Hematopoietic multipotent progenitor cell treated with erythropoietin and hydrocortisone succinate and interleukin-3 and kit ligand, for 6 days (in vitro differentiated cells): ENCODE data around the gene ALOXE3.
A peak's percentile ranks its signal among the peaks of the same experiment; 100 is the strongest.
"Not testable (repeated sequence)": the region's sequence is repeated elsewhere in the genome, so short reads cannot be mapped to it uniquely, and the experiment has no call there.

Experiments
- DNase-seq: peaks from one replicate; pipeline ENCODE4 v3.0.0-alpha.2; 2015

Gene ALOXE3

DNA sequence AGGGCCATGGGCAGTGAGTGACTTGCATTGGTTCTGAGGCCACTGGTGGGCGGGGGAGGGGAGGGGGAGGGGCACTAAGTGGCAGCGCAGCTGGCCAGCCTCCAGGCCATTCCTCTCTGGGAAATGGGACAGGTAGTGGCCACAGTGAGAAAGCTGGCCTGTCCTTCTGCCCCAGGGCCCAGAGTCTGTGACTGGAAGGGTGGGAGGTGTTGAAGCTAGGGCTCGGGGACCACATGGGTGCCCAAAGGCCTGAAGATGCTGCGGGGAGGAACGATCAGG is 30.4 kb downstream of the ALOXE3 start:
- no peak for DNase-seq

DNA sequence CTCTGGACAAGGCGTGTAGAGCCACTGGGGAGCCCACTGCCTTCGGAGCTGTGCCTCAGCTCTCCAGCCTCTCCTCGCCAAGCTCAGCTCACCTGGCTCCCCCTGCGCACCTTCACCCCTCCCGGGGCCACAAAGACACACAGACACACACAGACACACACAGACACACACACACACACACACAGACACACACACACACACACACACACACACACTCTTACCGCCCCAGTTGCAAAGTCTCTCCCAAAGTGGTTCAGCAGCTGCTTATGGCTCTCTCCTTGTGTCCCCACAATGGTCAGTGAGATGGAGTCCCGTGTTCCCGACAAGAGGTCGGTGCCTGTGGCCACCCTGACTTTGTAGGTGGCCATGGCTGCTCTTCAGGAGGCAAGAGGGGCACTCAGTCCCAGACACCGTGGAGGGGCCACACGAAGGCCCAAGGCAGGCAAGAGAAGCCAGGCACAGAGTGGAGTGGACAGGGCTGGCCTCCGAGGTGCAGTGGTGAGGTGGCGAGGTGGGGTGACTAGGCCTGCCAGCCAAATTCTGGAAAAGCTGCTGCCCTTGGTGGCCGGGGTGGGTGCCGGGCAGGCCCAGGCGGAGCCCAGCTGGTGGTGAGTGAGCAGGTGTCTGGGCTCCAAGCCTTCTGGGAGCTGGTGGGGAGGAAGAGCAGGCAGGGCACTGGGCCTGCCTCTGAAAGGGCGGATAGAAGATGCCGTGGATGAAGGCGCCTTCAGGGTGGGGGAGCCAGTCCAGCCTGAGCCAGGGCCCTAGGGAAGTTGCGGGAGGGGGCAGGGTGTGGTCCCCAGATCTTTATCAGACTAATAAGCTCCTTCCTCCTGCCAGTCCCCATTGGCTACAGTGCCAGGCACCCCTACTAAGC is 31.0 kb downstream of the ALOXE3 start, which contains the start of gene ALOX12B:
ALOX12B (minus strand) TSS at position 642 of the 877 bp plus-strand sequence; CDS start at position 368, 274 bp downstream.
- DNase-seq: peak; percentile 56

DNA sequence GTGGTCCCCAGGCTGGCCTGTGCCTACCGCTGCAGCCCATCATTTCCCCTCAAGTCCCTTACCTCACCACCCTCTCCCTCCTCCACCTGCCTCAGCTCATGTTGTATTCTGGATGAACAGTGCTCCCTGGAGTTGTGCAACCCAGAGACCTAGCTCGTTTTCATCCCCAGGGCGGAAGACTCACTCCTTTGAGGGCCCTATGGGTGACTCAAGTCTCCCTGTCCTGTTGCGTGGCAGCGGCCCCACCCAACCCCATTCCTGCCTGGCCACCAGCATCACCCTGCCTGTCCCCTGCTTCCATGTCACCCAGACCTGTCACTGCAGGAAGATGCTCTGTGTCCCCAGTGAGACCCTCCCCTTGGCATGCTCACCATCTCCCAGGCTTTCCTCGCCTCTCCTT is 34.1 kb downstream of the ALOXE3 start:
- DNase-seq: no peak

DNA sequence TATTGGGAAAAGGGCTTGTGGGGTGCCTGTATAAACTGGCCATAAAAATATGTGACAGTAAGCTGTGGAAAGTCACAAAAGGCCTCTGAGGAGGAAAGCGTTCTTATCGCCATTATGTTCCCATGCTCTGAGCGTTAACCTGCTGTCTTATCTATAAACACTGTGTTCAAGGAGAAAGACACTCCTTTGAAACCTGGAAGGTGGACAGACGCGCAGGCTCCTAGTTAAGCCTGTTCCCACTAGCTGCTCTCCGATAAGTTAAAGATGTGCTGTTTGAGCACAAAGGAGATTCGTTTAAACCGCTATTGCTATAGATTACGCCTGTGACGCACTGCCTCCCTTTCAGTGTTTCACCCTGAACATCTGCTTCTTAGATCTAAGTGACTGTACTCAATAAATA is 36.0 kb downstream of the ALOXE3 start:
- no peak for DNase-seq

DNA sequence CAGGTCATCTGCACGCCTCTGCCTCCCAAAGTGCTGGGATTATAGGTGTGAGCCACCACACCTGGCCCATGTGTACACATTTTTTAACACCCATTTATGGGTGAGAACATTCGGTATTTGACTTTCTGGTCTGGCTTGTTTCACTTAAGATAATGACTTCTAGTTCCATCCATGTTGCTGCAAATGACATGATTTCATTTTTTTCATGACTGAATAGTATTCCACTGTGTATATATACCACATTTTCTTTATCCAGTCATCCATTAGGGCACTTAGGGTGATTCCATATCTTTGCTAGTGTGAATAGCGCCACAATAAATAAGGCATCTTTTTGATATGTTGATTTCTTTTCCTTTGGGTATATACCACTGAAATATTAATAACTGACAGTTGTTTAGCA is 36.4 kb downstream of the ALOXE3 start:
- DNase-seq: no peak

DNA sequence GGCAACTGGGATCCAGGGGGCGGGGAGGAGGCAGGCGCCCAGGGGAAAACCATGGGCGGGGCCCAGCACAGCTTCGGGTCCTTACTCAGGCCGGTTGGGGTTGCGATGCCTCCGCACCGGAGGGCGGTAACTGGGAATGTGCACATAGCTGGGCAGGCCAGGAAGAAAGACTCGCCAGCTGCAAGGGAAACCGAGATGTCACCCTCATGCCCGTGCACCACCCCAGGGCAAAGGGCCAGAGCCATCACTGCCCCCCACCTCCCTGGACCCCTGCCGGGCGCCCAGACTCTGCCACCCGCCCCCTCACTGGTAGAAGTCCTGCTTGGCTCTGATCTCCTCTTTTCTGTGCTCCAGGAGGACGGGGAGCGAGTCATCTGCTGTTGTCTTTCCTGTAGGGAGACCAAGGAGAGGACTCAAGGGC is 37.5 kb downstream of the ALOXE3 start:
- no peak for DNase-seq

DNA sequence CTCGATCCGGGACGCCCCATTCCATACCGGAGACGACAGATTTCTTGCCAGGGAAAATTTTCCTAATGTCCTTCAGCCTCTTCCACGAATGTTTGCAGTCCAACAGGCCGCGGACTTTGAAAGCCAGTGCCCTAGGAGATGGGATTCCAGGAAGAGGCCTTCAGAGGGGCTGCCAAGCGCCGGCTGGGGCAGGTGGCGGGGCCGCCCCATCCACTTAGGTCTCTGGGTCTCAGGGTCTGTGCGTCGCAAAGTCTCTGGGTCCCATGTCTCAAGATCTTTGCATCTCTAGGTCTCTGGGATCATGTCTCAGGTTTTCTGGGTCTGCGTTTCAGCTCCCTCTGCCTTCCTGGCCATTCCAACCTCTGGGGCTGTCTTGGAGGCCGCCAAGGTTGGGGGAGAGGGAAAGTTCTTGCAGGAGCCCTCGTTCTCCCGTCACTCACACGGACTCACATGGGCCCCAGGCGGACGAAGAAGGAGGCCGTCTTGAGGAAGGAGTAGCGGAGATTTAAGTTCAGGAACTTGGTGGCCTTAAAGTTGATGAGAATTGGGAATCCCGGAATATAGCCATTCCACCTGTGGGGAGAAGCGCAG is 38.0 kb downstream of the ALOXE3 start:
- DNase-seq: no peak

DNA sequence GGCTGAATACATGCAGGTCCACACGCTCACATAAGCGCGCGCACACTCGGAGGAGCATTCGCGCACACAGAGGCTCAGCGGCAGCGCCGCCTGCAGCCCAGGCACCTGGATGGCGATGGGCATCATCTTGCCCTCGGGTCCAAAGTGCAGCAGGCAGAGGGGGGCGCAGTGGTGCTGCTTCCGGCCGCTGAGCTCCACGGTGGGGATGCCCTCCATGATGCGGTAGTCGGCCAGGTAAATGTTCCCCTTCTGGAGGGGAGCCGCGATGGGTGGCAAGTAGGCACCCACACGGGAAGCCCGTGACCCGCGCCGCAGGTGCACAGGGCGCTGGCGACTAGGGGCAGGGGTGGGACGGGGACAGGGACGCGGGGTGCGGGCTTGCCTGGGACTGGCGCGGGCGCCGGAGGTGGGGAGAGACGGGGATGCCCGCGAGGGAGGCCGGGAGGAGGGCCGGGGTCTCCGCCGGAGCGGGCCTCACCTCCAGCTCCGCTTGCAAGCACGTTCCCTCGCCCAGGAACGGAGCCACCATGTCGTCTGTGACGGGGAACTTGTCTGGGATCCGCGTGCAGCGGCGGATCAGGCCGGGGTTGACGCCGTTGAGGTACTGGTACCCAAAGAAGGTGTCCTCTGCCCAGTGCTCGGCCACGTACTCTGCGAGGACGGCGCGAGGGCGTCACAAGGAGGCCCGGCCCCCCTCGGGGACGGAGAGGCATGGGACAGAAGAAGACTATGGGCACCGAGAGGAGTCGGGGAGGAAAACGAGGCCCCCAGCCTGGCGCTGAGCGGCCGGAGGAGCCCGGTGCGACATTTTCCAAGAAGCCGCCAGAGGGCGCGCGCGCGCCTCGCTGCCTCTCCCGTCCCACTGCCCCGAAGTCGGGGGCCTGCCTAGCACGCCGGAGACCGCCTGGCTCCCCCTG is 38.8 kb downstream of the ALOXE3 start:
- peak; percentile 85 for DNase-seq

DNA sequence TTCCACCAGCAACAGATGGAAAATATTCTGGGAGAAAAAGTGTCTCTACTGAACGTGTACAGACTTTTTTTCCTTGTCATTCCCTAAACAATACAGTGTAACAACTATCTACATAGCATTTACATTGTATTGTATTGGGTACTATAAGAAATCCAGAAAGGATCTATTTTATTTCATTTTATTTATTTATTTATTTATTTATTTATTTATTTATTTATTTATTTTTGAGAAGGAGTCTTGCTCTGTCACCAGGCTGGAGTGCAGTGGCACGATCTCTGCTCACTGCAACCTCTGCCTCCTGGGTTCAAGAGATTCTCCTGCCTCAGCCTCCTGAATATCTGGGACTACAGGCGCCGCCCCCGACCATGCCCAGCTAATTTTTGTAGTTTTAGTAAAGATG is 40.4 kb downstream of the ALOXE3 start:
- not testable (repeated sequence) for DNase-seq

DNA sequence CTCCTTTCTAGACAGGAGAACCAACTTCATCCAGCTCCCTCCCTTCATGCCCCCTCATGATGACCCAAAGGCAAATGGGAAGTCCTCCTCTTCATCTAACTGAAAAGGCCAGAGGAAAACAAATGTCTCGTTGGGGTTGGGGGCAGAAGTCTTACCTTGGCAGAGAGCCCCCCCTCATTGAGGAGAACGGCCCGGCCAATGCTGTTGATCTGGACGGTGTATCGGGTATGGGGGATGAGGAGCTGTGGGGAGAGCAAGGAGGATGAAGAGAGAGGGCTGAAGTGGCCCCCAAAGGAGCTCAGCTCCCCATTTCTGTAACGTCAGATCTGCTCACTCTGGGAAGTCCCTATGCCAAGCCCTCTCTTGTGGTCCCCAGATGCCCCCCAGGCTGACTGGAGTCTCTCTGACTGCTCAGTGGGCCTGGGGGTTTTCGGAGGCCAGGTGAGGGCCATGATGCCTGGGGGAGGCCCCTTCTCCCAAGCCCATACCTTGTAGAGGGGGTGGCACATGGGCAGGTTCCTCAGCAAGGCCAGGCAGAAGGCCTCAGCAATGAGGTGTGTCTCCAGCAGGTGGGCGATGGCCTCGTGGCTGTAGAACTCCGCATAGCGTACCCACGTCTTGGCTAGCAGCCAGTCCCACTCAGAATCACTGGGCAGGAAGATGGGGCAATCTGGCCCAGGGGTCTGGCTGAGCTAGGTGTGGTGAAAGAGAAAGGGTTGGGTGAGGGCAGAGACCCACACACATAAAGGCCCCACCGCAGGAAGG is 41.6 kb downstream of the ALOXE3 start:
- no peak for DNase-seq

DNA sequence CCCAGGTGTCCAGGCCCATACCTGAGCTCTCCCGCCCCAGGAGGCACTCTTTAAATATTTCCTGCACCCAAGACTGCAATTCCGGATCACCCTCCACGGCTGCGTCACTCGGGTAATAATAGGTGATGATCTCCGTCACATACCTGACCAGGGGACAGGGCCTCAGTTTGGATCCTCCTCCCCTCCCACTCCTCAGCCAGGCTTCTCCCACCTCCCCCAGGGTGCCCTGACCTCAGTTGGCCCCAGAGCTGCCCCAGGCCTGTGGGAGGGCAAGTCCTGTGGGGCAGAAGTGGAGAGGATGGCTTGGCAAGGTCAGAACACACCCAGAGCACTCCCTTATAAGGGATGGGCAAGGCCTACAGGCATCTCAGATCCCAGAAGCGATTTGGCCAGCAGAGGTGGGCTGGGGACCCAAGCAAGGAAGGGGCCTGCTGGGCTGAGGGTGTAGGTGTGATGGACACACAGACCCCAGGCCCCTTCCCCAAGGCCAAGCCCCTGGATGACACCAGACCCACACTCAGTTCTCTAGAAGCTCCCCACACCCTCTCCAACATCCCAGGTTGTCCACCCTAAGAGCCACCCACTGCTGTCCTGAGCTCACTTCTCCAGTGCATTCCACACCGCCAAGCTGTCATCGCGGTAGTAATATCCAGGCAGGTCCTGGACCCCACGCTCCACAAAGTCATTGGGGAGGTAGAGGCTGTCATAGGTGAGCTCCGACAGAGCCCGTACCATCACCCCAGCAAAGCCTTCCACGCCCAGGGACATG is 42.6 kb downstream of the ALOXE3 start:
- DNase-seq: no peak

DNA sequence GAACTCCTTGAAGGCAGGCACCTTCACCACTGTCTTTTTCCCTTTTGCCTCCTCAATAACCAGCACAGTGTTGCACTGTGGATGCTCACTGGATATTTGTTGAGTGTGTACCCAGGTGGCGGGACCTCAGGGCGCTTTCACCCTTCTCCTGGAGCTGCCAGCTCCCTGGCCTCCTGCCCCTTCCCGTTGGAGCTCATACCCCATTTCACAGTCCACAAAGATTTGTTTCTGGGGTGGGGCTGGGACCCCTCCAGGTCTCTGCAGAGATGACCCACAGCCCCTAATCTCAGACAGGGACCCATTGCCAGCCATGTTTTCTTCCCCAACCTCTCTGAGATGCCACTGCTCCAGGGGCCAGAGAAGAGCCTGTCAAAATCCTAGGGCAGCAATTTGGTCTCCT is 43.2 kb downstream of the ALOXE3 start:
- no peak for DNase-seq

DNA sequence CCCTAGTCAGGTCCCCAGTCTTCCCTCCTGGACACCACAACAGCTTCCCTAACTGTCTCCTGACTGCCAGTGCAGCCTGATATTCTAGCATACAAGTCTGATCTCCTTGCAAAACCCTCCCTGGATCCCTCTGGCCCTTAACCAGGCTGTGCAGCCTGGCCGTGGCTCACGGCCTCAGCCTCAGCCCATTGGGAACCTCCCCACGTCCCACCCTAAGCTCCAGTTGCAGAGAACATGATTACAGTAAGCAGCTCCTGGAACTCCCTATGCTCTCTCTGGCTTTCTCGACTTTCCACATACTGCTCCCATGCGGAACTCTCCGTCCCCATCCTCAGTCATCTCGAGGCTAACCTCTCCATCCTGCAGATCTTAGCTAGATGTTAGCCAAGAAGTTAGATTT is 43.8 kb downstream of the ALOXE3 start:
- no peak for DNase-seq

DNA sequence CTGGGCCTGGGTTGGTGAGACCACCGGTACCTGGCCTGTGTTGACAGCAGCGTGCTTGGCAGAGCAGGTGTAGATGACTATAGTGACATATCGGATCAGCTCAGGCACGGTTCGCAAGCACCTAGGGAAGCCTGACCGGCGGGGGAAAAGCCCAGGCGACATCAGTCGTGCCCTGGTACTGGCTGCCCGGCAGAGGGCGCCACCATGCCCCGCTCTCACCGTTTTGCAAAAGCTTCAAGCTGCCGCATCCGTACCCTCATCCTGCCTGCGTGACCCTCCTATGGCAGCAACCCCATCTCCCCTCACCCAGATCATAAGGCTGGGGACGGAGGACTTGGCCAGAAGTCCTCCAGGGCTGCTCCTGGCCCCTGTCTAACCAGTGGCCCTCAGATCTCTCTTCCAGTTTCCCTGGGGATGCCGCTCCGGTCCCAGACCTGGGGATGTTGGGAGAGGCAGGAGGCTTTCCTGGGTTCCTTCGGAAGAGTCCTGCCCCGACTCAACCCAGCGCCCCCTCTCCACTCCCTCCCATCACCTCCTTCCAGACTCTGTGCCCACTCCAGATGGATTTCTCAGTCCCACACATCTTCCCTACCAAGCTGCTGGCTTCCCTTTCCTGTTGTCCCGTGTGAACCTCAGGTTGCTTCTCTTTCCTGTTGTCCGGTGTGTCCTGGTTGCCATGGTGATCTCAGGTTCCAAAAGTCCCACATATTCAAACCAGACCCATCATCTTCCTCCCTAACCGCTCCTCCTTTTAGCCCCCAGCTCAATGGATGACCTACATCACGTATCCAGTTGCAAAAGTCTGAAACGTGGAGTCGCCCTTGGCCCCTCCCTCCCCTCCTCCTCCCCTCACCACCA is 44.5 kb downstream of the ALOXE3 start:
- DNase-seq: peak; percentile 86

DNA sequence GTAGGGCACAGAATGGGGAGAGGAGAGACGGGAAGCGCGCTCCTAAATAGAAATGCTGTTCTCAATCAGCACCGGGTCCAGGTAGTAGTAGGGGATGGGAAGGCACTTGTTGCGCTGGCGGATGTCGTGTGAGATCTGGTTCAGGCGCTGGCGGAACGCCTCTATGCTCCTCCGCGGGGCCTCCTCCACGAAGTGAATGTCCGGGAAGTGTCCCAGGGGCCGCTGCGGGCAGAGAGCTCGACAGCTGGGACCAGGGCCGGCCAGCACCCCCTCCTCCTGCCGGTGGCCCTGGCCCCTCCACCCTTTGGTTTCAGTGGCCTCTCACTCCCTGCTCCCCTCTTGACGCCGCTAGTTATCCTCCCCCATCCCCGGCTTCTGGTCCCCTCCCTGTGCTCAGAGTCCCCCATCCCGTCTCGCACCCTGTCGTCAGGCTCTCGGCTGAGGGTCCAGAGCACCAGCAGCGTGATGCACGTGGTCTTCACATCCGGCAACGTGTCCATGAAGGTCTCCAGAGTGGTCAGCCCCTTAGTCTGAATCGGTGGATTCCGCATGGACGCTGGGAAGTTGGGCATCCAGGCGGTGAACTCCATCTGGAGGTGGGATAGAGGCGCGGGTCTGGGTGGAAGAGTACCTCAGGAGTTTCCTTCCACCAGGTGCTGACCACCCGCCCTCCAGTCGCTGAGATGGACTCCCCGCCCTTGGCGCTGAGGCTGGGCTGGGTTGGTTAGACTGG is 45.4 kb downstream of the ALOXE3 start:
- peak; percentile 40 for DNase-seq

DNA sequence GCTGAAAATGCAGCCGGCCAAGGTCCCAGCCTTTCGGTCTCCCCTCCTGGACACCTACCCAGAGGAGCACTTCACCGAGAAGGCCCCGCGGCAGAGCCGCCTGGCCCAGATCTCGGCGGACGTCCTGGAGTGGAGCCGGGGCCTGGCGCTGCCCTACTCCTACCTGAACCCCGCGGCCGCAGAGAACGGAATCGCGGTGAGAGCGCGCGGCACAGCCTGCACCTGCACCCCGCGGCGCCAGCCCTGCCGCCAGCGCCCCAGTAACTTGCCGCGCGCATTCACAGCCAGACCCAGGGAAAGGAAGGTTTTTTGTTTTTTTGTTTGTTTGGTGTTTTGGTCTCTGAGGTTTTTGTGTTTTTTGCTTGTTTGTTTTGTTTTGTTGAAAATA is 46.0 kb downstream of the ALOXE3 start:
- no peak for DNase-seq

DNA sequence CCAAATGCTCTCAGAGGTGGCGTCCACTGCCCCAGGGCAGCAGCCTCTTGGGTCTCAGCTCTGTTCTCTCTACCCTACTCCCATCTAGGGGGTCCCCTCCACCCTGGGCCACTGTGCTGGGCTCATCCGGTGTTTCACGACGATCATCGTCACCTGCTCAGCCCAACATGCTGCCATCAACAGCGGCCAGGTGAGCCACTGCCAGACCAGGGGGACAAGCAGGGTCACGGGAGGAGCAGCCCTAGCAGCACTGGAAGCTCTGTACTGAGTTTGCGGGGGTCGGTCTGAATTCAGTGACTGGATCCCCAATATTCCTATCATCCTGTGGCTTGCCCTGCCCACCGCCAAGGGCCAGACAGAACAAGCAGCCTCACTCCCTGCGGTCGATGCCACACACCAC is 46.8 kb downstream of the ALOXE3 start:
- no peak for DNase-seq

DNA sequence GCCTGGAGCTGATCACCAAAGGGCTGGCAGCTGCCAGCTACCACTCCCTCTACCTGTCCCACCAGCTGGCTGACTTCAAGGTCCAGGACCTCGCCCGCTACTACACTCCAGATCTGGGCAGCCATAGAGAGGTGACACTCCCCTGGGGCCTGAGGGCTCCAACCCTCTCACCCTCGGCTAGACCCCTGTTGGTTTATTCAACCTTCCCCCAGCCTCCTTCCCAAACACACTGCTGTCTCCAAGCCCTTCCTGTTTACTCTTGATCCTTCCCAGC is 48.8 kb downstream of the ALOXE3 start:
- no peak for DNase-seq

DNA sequence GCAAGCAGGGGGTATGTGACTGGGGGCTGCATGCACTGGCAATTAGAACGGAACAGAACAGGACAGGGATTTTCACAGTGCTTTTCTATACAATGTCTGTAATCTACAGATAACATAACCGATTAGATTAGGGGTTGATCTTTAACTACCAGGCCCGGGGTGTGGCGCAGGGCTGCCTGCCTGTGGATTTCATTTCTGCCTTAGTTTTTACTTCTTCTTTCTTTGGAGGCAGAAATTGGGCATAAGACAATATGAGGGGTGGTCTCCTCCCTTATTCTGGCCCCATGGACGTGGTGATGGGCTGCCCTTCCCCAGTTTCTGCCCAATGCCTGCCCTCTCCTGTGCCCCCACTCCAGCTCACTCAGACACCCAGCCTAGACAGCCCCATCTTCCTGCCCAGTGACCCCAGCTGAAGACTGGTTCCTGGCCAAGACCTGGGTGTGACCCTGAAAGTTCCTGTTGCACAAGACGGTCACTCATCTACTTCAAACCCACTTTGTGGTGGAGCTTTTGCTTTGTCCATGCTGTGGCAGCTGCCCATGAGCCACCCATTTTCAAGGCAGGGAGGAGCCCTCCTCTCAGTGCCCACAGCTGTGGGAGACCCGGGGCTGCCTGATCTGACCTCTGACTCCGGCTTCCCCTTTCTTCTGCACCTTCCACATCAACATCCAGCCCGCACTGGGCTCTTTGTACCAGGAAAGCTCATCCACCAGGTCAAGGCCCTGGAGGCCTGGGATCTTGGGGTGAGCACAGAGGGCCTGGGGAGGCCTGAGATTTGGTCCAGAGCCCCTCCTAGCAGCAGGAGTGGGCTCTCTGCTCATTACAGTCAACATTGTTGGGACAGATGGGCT is 49.4 kb downstream of the ALOXE3 start:
- peak; percentile 73 for DNase-seq

DNA sequence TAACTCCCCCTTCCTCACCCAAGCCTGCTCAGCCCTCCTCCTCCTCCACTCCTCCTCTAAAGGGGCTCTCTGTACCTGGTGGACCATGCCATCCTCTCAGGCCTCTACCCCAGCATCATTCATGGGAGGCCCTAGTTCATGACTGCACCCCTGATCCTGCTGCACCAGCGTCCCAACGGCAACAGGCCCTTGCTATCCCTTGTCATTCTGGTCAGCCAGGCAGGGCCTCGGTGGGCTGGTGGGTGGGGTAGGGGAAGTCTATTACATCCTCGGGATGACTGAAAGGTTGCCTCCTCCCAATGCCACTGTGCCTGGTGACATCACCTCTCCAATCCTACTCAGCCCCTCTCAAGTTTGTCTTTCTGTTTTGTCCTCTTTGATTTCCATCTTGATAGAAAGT is 50.5 kb downstream of the ALOXE3 start:
- DNase-seq: no peak
